ENCODE results near the gene SIGLEC6. TPM values are rescaled to one million over a fixed set of nuclear protein-coding genes. Genes with fewer than 3 reads are reported as not detected.

SIGLEC6 gene
- total RNA-seq, 1 donor from 2014 or later: not detected

DNA sequence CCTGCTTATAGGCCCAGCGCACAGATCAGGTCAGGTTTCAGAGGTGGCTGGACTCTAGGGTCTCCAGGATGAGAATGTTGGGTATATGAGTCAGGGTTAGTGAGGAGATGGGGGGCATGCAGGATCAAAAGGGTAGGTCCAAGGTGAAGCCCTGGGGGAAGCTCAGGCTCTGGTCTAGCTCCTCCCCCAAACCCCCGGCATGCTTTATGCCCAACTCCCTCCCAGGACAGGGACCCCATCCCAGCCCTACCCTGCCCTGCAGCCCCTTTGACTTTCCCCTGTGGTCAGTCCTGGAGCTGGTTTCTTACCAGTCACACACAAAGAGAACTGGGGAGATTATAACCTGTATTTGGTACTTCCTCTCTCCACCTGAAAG is 62.9 kb downstream of the SIGLEC6 start:
- Mint-ChIP-seq H3K36me3 (ENCODE audit: low read depth) (no peaks in the 10 kb centered on the region), H3K9me3 (ENCODE audit: low read depth) (peaks cover 3% of the 10 kb centered on the region), H3K27ac (ENCODE audit: unreplicated experiment) (no peak overlapping the region), H3K27me3 (ENCODE audit: low read depth) (peaks cover 12% of the 10 kb centered on the region), H3K4me3 (ENCODE audit: unreplicated experiment) (no peak overlapping the region), H3K4me1 (ENCODE audit: low read depth) (no peaks in the 10 kb centered on the region)
- DNase-seq (ENCODE audit: low spot score): no peak
- TF ChIP-seq, protein P1, sequence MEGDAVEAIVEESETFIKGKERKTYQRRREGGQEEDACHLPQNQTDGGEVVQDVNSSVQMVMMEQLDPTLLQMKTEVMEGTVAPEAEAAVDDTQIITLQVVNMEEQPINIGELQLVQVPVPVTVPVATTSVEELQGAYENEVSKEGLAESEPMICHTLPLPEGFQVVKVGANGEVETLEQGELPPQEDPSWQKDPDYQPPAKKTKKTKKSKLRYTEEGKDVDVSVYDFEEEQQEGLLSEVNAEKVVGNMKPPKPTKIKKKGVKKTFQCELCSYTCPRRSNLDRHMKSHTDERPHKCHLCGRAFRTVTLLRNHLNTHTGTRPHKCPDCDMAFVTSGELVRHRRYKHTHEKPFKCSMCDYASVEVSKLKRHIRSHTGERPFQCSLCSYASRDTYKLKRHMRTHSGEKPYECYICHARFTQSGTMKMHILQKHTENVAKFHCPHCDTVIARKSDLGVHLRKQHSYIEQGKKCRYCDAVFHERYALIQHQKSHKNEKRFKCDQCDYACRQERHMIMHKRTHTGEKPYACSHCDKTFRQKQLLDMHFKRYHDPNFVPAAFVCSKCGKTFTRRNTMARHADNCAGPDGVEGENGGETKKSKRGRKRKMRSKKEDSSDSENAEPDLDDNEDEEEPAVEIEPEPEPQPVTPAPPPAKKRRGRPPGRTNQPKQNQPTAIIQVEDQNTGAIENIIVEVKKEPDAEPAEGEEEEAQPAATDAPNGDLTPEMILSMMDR (IDR thresholded peaks at IDR 0.05): no peak

- H3K36me3 Mint-ChIP-seq (ENCODE audit: low read depth): no peaks in the 10 kb centered on the region
- no peak overlapping the region for H3K4me3 Mint-ChIP-seq (ENCODE audit: unreplicated experiment)
- DNase-seq (ENCODE audit: low spot score): no peak
- no peak overlapping the region for H3K27ac Mint-ChIP-seq (ENCODE audit: unreplicated experiment)
- H3K4me1 Mint-ChIP-seq (ENCODE audit: low read depth): no peaks in the 10 kb centered on the region
- TF ChIP-seq, protein P1 (IDR thresholded peaks at IDR 0.05): no peak
- H3K9me3 Mint-ChIP-seq (ENCODE audit: low read depth): peaks cover 3% of the 10 kb centered on the region
- peaks cover 13% of the 10 kb centered on the region for H3K27me3 Mint-ChIP-seq (ENCODE audit: low read depth)
These were observed 63.5 kb downstream of the SIGLEC6 start for GRCh38 chr19:51467864-51468544.

Other genes starting within 250 kb of the SIGLEC6 start
- 0.07 TPM in 1 of 3 replicates, not detected in the others for gene IGLON5, start 220.0 kb downstream of the SIGLEC6 start, total RNA-seq
- gene VSIG10L, start 189.5 kb downstream of the SIGLEC6 start, total RNA-seq: 4.9 to 5.5 TPM (median 5.4 TPM) in 3 replicates
- 43.7 to 56.6 TPM (median 49.6 TPM) in 3 replicates for gene ETFB, start 165.3 kb downstream of the SIGLEC6 start, total RNA-seq
- gene CLDND2, start 162.7 kb downstream of the SIGLEC6 start, total RNA-seq: 1.5 TPM in 1 of 3 replicates, not detected in the others
- gene NKG7, start 159.0 kb downstream of the SIGLEC6 start, total RNA-seq: not detected in 3 replicates
- not detected in 3 replicates for gene LIM2, start 143.7 kb downstream of the SIGLEC6 start, total RNA-seq
- not detected in 3 replicates for gene C19orf84, start 141.1 kb downstream of the SIGLEC6 start, total RNA-seq
- not detected in 3 replicates for gene SIGLEC10, start 114.0 kb downstream of the SIGLEC6 start, total RNA-seq
- gene SIGLEC8, start 73.2 kb downstream of the SIGLEC6 start, total RNA-seq: not detected in 3 replicates
- gene CEACAM18, start 53.1 kb downstream of the SIGLEC6 start, total RNA-seq: not detected in 3 replicates
- gene SIGLEC12, start 29.9 kb downstream of the SIGLEC6 start, total RNA-seq: not detected in 3 replicates
- gene ZNF175, start 39.6 kb upstream of the SIGLEC6 start, total RNA-seq: 6.3 to 14.3 TPM (median 8.9 TPM) in 3 replicates
- not detected in 3 replicates for gene SIGLEC5, start 98.7 kb upstream of the SIGLEC6 start, total RNA-seq
- gene SIGLEC14, start 115.2 kb upstream of the SIGLEC6 start, total RNA-seq: not detected in 3 replicates
- gene SPACA6, start 161.7 kb upstream of the SIGLEC6 start, total RNA-seq: 20.4 to 39.5 TPM (median 24.3 TPM) in 3 replicates
- gene HAS1, start 192.3 kb upstream of the SIGLEC6 start, total RNA-seq: not detected in 3 replicates
- not detected in 3 replicates for gene FPR1, start 220.2 kb upstream of the SIGLEC6 start, total RNA-seq
- not detected in 3 replicates for gene FPR2, start 229.5 kb upstream of the SIGLEC6 start, total RNA-seq

Measured in chondrocyte (in vitro differentiated cells).